Stimulated activated CD4-positive, alpha-beta T cell treated with anti-CD3 and anti-CD28 coated beads, Interleukin-4, amount 100 ng/mL, for 24 hours (primary cell): Measurements from ENCODE around the gene FRMD4B.
A peak's percentile ranks its signal among the peaks of the same experiment; 100 is the strongest.

ENCODE experiments used
- DNase-seq: peaks from one replicate; pipeline ENCODE4 v3.0.0-alpha.2; 2020

FRMD4B gene

GRCh38 chr3:69385723-69386555 lies at the start of gene FRMD4B:
FRMD4B (minus strand) TSS chr3:69386088; CDS start chr3:69385989, 99 bp downstream.
- DNase-seq: peak; percentile 16

- DNase-seq: no peak
These were observed 48.1 kb upstream of the FRMD4B start for GRCh38 chr3:69433969-69434325.

- no peak for DNase-seq
These were observed 47.5 kb upstream of the FRMD4B start for GRCh38 chr3:69433121-69433968.

- no peak for DNase-seq
These were observed 42.9 kb upstream of the FRMD4B start for GRCh38 chr3:69428657-69429255.

DNA sequence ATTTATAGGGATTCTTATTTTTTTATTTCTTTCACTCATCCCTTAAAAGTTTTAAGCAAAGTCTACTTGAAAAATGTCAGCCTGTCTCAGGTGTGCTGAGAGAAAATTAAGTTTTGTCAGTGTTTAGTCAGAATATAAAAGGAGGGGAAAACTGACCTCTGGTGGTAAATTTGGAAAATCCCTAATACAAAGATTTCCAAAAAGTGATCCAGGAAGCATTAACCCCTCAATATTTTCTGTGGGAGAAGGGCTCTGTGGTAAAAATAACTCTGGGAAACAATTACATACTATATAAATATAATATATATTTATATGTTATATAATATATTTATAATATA lies 41.0 kb upstream of the FRMD4B start:
- no peak for DNase-seq

GRCh38 chr3:69426291-69426966 lies 40.5 kb upstream of the FRMD4B start:
- no peak for DNase-seq

DNA sequence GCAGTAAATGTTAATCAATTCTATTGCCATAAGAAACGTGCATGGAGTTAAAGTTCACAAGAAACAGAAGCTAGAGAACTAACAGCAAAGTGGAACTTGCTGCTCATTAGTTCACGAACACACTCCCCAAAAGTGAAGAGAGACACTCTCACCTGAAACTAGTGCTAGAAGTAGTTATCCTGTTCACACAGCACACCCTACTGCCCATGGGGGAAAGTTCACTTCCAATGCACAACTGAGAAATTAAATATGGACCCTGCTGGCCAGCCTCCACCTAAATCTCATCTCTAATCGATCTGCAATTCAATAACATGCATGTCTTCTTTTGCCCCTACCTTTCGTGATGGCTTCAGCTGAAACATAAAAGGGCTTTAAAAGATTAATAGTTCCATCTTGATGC lies 39.4 kb upstream of the FRMD4B start:
- peak; percentile 22 for DNase-seq

DNA sequence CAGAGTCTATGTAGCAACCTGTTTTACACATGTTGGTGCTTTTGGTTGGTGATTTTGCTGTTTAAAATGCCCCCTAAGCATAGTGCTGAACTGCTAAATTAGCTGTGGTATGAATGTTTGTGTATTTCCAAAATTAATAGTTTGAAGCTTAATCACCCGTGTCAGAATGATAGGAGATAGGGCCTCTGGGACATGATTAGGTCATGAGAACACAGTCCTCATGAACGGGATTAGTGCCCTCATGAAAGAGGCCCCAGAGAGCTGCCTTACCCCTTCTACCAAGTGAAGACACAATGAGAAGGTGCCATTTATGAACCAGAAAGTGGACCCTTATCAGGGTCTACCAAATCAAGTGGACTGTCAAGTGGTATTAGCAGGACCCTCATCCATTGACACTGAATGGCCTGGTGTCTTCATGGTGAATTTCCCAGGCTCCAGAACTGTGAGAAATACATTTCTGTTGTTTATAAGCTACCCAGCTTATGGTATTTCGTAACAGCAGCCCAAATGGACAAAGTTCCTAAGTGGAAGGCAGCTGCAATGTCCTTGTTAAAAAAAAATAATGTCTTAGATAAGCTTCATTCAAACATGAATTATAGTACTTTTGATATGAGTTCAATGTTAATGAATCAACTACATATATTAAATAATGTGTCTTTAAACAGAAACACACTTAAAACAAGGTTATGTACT lies 37.7 kb upstream of the FRMD4B start:
- DNase-seq: no peak

GRCh38 chr3:69422751-69423150 lies 36.9 kb upstream of the FRMD4B start:
- no peak for DNase-seq

- no peak for DNase-seq
These were observed 35.1 kb upstream of the FRMD4B start for GRCh38 chr3:69420781-69421520.

DNA sequence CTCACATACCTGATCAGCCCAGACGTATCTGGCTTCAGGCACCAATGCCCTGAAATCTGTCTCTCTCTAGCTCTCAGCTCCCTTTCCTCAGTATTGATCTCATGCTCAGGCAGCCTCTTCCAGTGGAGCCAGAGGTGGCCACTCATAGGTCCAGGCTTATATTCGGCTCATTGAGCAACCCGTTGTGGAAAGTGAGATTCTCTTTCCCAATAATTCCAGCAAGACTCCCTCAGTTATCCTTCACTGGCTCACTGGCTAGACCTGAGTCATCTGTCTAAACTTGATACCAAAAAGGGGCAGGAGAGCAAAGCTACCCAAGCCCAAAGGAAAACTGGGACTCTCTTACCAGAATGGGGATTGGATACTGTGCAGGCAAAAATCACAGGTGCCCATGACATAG lies 33.4 kb upstream of the FRMD4B start:
- no peak for DNase-seq

DNA sequence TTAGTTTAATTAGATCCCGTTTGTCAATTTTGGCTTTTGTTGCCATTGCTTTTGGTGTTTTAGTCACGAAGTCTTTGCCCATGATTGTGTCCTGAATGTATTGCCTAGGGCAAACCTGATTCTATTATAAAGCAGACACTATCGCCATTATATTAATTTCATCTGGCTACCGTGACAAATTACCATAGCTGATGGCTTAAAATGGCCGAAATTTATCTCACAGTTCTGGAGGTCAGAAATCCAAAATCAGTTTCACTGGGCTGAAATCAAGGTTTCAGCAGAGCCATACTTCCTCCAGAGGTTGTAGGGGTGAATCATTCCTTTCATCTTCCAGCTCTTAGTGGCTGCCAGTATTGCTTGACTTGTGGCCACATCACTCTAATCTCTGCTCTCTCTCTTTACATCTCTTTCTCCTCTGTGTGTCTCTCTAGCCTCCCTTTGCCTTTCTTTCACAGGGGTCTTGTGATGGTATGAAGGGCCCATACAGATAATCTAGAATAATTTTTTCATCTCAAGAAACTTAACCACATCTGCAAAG lies 31.7 kb upstream of the FRMD4B start:
- no peak for DNase-seq

DNA sequence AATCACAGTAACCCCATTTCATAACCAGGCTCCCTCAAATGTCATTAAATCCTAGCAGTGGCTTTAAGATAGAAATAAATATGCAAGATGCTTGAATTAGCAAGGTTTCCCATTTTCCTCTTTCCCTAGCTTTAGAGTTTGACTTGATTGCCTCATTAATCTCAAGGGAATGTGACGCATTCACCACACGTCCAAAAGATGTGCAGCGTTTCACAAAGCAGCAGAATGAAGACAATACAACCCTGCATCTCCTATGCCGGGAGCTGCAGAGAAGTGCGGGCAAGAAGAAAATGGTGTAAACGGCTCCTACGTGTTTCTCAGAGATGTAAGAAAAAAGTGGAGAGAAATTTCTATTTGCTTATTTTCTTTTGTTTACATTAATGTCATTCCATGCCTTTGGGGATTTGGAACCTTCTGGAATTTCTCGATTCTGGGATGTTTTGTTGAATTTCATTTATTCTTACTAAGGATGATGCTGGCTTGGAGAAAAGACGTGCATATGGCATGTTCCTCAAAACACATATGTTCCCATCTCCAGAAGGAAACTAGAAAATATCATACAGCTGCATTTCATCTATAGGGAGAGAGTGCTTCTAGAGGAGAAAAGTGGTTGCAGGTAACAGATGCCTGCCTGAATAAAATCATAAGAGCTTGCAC lies 27.8 kb upstream of the FRMD4B start:
- DNase-seq: no peak

DNA sequence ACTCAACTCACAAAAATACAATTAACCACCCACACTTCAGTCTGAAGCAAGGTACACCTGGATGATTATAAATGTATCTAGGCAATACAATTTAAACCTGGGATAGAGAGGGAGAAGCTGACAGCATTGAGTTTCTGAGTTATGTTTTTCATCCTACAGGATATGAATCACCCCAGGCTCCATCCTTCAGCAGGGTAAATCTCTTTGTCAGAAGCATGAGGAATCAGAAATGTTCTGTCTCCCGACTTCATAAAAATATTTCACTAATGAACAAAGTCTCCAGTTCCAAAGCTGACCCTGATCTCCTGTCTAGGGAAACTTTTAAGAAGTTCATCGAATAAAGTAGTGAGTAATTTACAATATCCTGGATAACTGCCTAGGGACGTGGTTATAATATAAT lies 25.5 kb upstream of the FRMD4B start:
- DNase-seq: no peak

GRCh38 chr3:69410301-69410700 lies 24.4 kb upstream of the FRMD4B start:
- DNase-seq: peak; percentile 78

- DNase-seq: no peak
These were observed 23.9 kb upstream of the FRMD4B start for GRCh38 chr3:69409831-69410230.

DNA sequence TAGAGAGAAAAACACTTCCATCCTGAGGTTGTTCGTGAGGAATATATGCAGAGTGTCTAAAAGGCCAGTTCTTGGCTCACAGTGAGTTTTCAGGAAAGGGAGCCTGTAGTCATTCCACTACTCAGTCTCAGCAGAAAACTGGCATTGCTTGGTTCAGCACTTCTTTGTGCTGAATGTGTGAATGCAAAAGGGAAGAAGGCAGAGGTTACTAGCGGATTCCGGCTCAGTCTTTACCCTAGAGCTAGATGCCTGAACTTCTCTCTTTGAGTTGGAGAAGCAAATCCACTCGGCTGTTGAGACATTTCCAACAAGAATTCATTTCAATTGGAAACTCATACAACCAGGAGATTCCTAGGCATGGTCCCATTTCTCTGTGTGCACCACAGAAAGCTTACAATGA lies 23.1 kb upstream of the FRMD4B start:
- no peak for DNase-seq

GRCh38 chr3:69408542-69408941 lies 22.7 kb upstream of the FRMD4B start:
- DNase-seq: no peak

GRCh38 chr3:69407908-69408307 lies 22.0 kb upstream of the FRMD4B start:
- no peak for DNase-seq

GRCh38 chr3:69406163-69406562 lies 20.3 kb upstream of the FRMD4B start:
- no peak for DNase-seq

DNA sequence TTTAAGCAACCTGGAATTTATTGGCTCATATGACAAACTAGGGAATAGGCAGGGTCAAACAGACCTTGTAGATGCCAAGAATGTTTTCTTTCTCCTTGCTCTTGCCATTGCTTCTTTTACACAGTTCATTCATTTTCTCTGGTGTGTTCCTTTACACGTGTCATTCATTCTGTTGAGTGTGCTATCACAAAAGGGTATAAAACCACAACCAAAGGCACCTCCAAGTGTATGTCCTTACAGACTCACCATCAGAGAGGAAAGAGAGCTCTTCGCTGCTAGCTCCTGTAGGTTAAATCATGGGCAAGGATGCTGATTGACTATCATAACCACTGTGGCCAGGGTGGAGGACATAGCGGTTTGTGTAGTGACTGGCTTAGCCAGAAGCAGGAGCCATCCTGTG lies 19.2 kb upstream of the FRMD4B start:
- DNase-seq: no peak
